PC-3 (cell line): ENCODE results near the gene TMPRSS3. TPM values are rescaled to one million over a fixed set of nuclear protein-coding genes. Genes with fewer than 3 reads are reported as not detected.
A peak's percentile ranks its signal among the peaks of the same experiment; 100 is the strongest.

Source experiments
- ATAC-seq: fragments of 200-7000 bp; cut with Tn5 transposase; 2 replicates; pipeline ENCODE4 v1.9.1; 2020; ENCODE audit warnings: mild to moderate bottlenecking, moderate library complexity
- BruUV-seq: library from RNA; stranded (reverse); fragments of 400-500 nt; replicated peaks from 2 replicates; lab custom pipeline; 2021; lab: Mats Ljungman, UMichigan
- CTCF ChIA-PET: fragments of 300-600 bp; sonication (Branson Sonifier 250); formaldehyde crosslinking; loops from one replicate; lab custom pipeline; 2022; ENCODE audit warnings: antibody characterized with exemption; lab: Charles Lee
- POLR2A ChIA-PET: fragments of 300-600 bp; sonication (Branson Sonifier 250); formaldehyde crosslinking; loops from one replicate; lab custom pipeline; 2022; ENCODE audit warnings: antibody characterized with exemption; ENCODE audit not compliant: unreplicated experiment; lab: Charles Lee
- DNase-seq: peaks from one replicate; pipeline ENCODE4 v3.0.0-alpha.2; 2015
- H2AFZ ChIP-seq: fragments of 300-600 bp; sonication (generic); 2 replicates; pipeline ENCODE4 v1.6.0; 2016; ENCODE audit warnings: antibody characterized with exemption, low read length
- H3F3A ChIP-seq: fragments of 300-600 bp; sonication (generic); one replicate; pipeline ENCODE4 v1.6.0; 2017; ENCODE audit warnings: antibody characterized with exemption, low read length, control low read depth, mild to moderate bottlenecking; ENCODE audit not compliant: unreplicated experiment
- H3K27ac ChIP-seq: fragments of 300-600 bp; sonication (generic); 2 replicates; pipeline ENCODE4 v1.5.1; 2016; ENCODE audit warnings: mild to moderate bottlenecking, low read length
- H3K27me3 ChIP-seq: fragments of 300-600 bp; sonication (generic); 2 replicates; pipeline ENCODE4 v1.6.1; 2016; ENCODE audit warnings: low read length, mixed read lengths
- H3K36me3 ChIP-seq: fragments of 300-600 bp; sonication (generic); 2 replicates; pipeline ENCODE4 v1.6.1; 2016; ENCODE audit warnings: low read depth, mixed run types, low read length, mixed read lengths
- H3K4me1 ChIP-seq: fragments of 300-600 bp; sonication (generic); 2 replicates; pipeline ENCODE4 v1.5.1; 2016; ENCODE audit warnings: low read length; ENCODE audit not compliant: insufficient read depth
- H3K4me2 ChIP-seq: fragments of 300-600 bp; sonication (generic); 2 replicates; pipeline ENCODE4 v1.6.0; 2016; ENCODE audit warnings: low read length
- H3K4me3 ChIP-seq: fragments of 300-600 bp; sonication (generic); 2 replicates; pipeline ENCODE4 v1.5.1; 2016; ENCODE audit warnings: mild to moderate bottlenecking, low read length, mixed read lengths
- H3K79me2 ChIP-seq: fragments of 300-600 bp; sonication (generic); 2 replicates; pipeline ENCODE4 v1.6.1; 2017; ENCODE audit warnings: low read length, mixed read lengths
- H3K9ac ChIP-seq: fragments of 300-600 bp; sonication (generic); 2 replicates; pipeline ENCODE4 v1.6.0; 2016; ENCODE audit warnings: mild to moderate bottlenecking, low read length
- H3K9me2 ChIP-seq: fragments of 300-600 bp; sonication (generic); replicated peaks from 2 replicates; pipeline ENCODE4 v1.6.1; 2016; ENCODE audit warnings: mixed run types, low read length, mixed read lengths
- H3K9me3 ChIP-seq: fragments of 300-600 bp; sonication (generic); 2 replicates; pipeline ENCODE4 v1.6.1; 2016; ENCODE audit warnings: low read length, mixed read lengths
- H4K20me1 ChIP-seq: fragments of 300-600 bp; sonication (generic); 2 replicates; pipeline ENCODE4 v1.6.1; 2016; ENCODE audit warnings: low read length, mixed read lengths
- CTCF ChIP-seq: fragments of 300-600 bp; sonication (generic); conservative IDR thresholded peaks from 2 replicates; pipeline ENCODE4 v1.5.1; 2017; ENCODE audit warnings: antibody characterized with exemption, low read depth, mild to moderate bottlenecking, low read length
- EZH2 ChIP-seq: fragments of 300-600 bp; sonication (generic); IDR thresholded peaks from one replicate; pipeline ENCODE4 v1.6.1; 2017; ENCODE audit warnings: antibody characterized with exemption, mild to moderate bottlenecking, low read length; ENCODE audit not compliant: unreplicated experiment
- EZH2phosphoT487 ChIP-seq: fragments of 300-600 bp; sonication (generic); IDR thresholded peaks from 2 replicates; pipeline ENCODE4 v1.6.1; 2018; ENCODE audit warnings: mild to moderate bottlenecking, antibody characterized with exemption, low read length, borderline replicate concordance
- intact Hi-C: fragments of 100-400 bp; cut with micrococcal nuclease; formaldehyde crosslinking; loops from 2 replicates; pipeline ENCODE4 v1.9.0; 2023
- total RNA-seq: library from RNA; depleted of rRNA; stranded (reverse); fragments of >200 nt; gene quantifications from 2 replicates; pipeline ENCODE4 v1.2.3, GENCODE V29; 2014

TMPRSS3 gene
- total RNA-seq, 1 experiment from 2014 or later: not detected

GRCh38 chr21:42382915-42383314 lies 12.9 kb downstream of the TMPRSS3 start:
- no peaks in the 10 kb centered on the region for H3K79me2 ChIP-seq
- DNase-seq: no peak
- CTCF ChIA-PET: interaction anchor here (0.6 kb wide), 1 partner anchor 300 kb away, joined by 3 read pairs; no protein-coding TSS in a partner anchor

GRCh38 chr21:42381347-42381984 lies 14.4 kb downstream of the TMPRSS3 start:
- Histone ChIP-seq H2AFZ (no peak overlapping the region), H3K4me3 (no peak overlapping the region), H3K36me3 (no peaks in the 10 kb centered on the region), H3F3A (no peaks in the 10 kb centered on the region), H3K9me2 (no peaks in the 10 kb centered on the region), H3K4me2 (no peak overlapping the region), H3K27ac (peak overlapping the region; percentile 10; the same call in 1 of the 2 replicates), H4K20me1 (no peaks in the 10 kb centered on the region), H3K79me2 (no peaks in the 10 kb centered on the region), H3K9ac (0 out of 2 replicates have a peak overlapping the region, but pooled peaks have one; percentile 3), H3K4me1 (peaks cover 13% of the 10 kb centered on the region), H3K27me3 (no peaks in the 10 kb centered on the region), H3K9me3 (no peaks in the 10 kb centered on the region)
- DNase-seq (peak; percentile 77), ATAC-seq (peak; percentile 79)
- no peak for TF ChIP-seq EZH2
- TF ChIP-seq CTCF: peak; percentile 98
- TF ChIP-seq EZH2phosphoT487: no peak
- POLR2A ChIA-PET: interaction anchor here (0.5 to 0.6 kb wide), 2 partner anchors 22 to 285 kb away, joined by 3 to 4 read pairs; no protein-coding TSS in a partner anchor
- BruUV-seq: no TSS peak
- CTCF ChIA-PET: interaction anchor here (0.6 to 2.0 kb wide), 9 partner anchors 14 to 264 kb away, joined by 3 to 23 read pairs (median 5); partner anchors contain the start of genes TFF1 and TFF2
- intact Hi-C loops: loop anchor here (1.0 to 5.0 kb wide), 5 partner anchors 15 to 234 kb away; partner anchors contain the start of gene TFF1

More at GRCh38 chr21:42382915-42383314, 12.9 kb downstream of the TMPRSS3 start:
- intact Hi-C loops: loop anchor here (5.0 kb wide), 1 partner anchor 236 kb away; no protein-coding TSS in a partner anchor
- Histone ChIP-seq H3K27ac (no peak overlapping the region), H3K9me3 (no peaks in the 10 kb centered on the region), H4K20me1 (no peaks in the 10 kb centered on the region), H3K9ac (no peak overlapping the region), H3K4me1 (peaks cover 8% of the 10 kb centered on the region; the same call in 1 of the 2 replicates), H3K4me2 (no peak overlapping the region), H3F3A (no peaks in the 10 kb centered on the region), H3K27me3 (no peaks in the 10 kb centered on the region), H3K9me2 (no peaks in the 10 kb centered on the region), H3K36me3 (no peaks in the 10 kb centered on the region), H3K4me3 (no peak overlapping the region), H2AFZ (no peak overlapping the region)
- BruUV-seq: no TSS peak
- ATAC-seq: no peak
- TF ChIP-seq EZH2phosphoT487 (no peak), EZH2 (no peak), CTCF (no peak)
- POLR2A ChIA-PET: no interaction called here
